ENCODE data around the gene EMC6.
"Not testable (repeated sequence)": the region's sequence is repeated elsewhere in the genome, so short reads cannot be mapped to it uniquely, and the experiment has no call there.

EMC6 gene

DNA sequence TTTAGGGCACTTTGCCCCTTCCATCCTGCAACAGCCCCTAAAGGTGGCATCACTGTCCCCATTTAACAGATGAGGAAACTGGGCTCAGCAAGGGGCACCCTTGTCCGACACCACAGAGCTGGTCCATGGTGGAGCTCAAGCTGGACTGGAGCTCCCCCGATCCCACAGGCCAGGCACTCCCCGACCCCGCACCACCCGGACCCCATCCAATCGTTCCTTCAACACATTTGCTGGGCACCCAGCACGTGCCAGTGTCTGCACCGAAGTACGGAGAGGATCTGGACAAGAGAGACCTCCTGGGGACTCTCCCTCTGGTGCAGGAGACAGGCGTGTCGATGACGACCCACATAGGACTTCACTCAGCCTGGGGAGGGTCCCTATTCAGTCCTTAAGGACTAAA lies 13.4 kb downstream of the EMC6 start:
- no peak for DNase-seq

DNA sequence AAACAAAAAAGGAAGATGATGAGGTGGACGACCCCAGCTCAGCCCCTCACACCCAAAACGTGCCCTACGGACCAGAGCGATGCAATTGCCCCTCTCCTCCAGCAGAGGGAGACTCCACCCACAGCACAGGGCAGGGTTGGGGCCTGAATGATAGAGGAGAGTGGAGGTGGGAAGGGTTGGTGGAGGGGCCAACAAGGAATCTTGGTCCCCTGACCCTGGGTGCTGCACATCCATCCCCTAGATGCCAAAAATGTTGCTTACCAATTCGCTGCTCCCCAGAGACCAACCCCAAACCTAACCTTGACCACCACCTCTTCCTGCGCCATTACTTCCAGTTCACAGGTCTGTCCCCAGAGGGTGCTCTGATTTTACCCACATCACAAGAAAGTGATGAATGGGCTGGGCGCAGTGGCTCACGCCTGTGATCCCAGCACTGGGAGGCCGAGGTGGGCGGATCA lies 14.5 kb downstream of the EMC6 start:
- DNase-seq: no peak

DNA sequence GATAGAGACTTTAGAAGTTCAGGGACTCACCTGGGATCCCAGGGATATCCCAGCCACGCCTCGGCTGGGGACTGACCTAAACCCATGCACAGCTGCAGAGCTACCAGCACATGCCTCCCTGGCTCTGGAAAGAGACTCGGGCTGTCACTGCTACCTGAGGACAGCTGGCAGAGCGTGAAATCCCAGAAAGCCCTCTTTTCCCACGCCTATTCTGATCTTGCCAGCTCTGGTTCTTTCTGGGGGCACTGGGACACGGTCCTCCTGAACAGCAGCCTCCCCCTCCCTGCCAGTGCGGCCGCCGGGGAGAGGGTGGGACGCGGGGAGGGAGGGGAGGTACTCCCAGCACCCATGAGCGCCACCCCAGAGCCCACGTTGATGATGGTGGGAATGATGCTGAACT lies 16.6 kb downstream of the EMC6 start:
- no peak for DNase-seq

DNA sequence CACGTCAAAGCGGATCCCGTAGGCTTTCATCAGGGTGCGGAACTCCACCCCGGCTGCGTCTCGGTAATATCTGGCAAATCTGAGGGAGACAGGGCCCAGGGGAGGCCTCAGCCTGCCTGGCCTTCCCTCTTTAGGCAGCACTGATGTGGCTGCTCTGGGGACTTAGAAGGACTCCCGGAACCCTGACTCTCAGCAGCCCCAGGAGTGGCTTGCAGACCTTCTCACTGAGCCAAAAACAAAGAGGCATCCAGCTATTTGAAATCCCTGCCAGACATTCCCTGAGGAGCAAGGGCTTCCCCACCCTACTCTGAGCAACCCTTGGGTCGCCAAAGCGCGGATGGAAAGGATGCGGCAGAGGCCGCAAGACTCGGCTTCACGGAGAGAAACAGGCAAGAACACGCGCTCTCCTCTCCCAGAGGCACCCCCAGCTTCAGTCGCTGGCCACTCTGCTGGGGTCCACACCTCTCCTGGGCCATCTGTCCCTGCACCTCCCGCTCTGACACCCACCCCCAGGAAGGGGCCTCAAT lies 19.5 kb downstream of the EMC6 start:
- DNase-seq: no peak

DNA sequence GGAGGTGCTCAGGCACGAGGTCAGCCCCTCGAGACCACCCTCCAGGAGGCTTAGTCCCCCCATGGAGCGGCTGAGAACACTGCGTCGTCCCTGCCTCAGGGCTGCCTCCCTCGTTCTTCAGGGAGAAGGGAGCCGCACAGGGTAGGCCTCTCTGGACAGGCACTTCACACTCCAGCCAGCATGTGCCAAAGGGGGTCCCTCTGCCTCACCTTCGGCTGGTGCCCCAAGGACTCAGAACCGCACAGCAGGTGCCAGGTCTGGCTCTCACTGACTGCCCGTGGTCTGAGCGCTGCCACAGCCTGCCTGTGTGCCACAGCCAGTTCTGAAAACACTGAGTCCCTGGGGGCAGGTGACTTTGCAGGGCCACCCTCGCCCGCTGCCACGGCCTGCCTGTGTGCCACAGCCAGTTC lies 20.2 kb downstream of the EMC6 start:
- DNase-seq: no peak

DNA sequence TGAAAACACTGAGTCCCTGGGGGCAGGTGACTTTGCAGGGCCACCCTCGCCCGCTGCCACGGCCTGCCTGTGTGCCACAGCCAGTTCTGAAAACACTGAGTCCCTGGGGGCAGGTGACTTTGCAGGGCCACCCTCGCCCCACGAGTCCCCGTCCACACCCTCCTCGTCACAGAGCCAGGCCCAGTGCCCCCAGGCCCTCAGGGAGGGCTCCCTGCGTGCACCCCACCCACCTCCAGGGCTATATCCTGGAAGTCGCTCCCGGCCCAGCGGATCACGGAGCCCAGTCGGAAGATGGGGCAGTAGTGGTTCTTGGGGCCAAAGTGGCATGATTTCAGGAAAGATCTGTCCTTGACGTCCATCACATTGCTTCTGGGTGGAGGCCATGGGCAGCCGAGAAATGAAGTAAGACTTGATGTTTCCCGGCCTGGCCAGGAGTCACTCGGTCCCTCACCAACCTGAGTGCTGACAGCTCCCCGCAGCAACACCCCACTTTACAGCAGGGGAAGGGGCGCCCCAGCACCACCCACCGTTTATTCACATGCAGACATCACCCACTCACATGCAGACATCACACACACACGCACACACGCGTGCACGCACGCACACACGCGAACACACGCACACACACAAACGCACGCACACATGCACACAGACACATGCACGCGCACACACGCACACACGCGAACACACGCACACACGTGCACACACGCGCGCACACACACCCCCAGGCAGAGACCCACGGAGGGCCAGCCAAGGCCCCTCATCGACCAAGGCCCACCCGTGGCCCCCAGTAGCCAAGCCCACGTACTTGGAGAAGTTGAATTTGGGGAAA lies 20.9 kb downstream of the EMC6 start:
- no peak for DNase-seq

DNA sequence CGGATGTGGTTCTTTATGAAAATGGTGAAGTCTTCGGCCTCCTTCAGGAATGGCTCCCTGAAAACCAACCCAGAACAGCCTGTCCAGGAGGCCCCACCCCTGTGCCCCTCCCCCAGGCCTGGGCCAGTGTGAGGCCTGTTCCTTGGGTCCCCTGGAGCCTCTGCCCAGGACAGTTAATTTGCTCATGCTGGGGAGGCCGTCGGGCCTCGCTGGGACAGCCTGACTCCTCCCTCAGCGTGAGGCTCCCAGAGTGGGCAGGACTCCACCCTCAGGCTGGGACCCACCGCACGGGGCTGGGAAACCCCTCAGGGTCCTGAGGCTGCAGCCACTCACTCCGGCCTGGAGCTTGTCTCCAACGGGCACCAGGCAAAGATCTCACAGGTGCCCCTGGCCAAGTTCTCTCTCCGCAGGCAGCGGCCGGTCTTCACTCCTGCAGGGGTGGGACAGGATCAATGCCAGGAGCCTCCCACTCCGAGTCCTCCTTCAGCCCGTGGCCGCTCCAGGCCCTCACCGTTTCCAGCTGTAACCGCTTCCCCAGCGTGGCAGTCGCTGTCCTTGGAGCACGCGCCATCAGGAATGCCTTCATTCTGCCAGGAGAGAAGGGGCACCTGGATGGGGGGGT lies 21.6 kb downstream of the EMC6 start:
- DNase-seq: no peak

DNA sequence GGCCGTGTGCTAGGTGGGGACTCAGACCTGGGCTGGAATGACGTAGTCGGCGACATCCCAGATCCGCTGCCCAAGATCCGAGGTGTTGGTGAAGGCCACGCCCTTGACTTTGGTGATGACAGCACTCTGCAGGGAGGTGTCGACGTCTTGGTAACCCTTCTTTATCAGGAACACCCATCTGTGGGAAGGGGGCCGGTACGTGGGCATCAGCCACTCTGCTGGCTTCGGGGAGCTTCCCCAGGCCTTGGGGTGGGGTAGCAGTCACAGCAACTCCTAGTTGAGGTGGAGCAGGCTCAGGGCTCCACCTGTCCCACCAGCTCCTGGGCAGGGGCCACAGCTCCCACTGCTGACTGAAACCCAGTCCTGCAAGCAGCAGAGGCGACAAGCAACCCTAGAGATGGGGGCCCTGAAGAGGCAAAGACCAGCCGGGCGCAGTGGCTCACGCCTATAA lies 23.0 kb downstream of the EMC6 start:
- DNase-seq: no peak

DNA sequence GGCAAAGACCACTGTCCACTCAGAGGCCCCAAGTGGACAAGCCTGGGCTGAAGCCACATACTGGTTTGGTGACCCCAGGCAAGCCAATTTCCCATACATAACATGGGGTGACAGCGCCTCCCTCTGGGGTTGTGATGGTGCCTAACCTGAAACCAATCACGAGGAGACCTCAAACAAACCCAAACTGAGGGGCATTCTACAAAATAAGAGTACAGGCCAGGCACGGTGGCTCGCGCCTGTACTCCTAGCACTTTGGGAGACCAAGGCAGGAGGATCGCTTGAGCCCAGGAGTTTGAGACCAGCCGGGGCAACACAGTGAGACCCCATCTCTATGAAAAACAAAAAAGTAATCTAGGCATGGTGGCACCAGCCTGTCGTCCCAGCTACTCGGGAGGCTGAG lies 23.7 kb downstream of the EMC6 start:
- no peak for DNase-seq

DNA sequence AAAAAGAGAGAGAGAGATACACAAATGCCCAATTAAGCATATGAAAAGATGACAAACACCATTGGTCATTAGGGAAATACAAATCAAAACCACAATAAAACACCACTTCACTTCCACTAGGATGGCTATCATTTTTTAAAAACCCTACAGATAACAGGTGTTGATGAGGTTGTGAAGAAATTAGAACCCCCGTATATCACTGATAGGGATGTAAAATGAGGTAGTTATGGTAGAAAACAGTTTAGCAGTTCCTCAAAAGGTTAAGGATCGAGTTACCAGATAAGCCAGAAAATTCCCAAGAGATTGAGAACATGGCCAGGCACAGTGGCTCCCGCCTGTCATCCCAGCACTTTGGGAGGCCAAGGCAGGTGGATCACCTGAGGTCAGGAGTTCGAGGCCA lies 24.5 kb downstream of the EMC6 start:
- DNase-seq: no peak

DNA sequence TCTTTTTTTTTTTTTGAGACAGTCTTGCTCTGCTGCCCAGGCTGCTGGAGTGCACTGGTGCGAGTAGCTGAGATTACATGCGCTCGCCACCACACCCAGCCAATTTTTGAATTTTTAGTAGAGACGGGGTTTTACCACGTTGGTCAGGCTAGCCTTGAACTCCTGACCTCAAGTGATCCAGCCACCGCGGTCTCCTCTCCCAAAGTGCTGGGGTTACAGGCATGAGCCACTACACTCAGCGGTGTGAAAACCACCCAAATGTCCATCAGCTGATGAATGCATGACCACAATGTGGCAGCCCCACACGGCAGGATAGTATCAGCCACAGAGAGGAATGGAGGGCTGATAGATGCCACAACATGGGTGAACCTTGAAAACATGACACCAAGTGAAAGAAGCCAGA lies 25.2 kb downstream of the EMC6 start:
- DNase-seq: no peak

DNA sequence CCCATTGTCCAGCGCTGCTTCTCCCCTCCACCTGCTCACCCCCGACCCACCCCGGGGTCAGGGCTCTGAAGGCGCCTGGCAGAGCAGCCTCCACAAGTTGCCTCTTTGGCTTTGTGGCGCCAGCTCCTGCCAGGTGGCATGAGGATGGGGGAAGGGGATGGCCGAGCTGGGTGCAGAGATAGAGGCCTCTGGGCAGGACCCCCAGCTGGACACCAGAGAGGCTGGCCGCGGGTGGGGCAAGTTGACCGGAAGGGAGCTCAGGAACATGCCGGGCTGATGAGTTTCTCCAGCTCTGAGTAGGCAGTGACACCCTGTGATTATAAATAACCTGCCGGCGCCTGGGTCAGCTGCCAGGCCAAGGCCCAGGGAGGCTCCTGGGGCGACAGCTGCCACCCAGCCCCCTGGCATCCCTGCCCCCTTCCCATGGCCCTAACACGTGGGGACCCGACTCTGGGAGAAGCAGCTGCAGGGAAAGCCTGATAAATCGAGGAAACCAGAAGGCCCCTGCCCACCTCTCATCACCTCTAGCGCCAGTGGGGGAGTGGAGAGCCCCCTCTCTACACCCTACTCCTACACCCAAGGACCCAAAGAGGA lies 26.6 kb downstream of the EMC6 start:
- DNase-seq: no peak

DNA sequence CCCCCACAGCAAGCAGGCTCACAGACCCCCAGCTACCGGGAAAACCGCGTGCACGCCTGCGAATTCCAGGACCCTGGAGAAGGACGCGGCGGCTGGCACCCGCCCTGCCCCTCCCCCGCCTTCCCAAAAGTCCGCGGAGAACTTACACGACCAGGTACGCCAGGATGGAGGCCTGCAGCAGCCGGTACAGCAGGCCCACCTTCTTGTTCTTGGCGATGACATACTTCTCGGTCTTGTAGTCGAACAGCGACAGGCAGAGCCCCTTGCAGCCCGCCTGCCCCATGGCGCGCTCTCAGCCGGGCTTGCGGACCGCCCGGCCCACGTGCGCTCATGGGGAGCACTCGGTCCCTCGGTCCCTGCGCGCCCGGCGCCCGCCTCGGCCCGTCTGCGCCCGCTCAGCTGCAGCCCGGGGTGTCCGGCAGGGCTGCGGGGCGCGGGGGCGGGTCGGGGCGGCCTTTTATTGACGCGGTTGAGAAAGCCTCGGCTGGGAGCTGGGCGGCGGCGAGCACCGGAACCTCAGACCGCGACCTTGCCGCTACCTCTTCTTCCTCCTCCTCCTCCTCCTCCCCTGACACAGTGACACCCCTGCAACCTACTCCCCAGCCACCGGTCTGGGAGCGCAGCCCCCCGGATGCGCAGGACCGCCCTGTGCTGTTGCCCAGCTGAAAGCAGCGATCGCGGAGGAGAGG lies 27.3 kb downstream of the EMC6 start, which contains the start of gene P2RX5:
Gene P2RX5 (minus strand): TSS at position 433 of the 689 bp plus-strand sequence. CDS start 150 bp downstream, at position 283.
- no peak for DNase-seq

DNA sequence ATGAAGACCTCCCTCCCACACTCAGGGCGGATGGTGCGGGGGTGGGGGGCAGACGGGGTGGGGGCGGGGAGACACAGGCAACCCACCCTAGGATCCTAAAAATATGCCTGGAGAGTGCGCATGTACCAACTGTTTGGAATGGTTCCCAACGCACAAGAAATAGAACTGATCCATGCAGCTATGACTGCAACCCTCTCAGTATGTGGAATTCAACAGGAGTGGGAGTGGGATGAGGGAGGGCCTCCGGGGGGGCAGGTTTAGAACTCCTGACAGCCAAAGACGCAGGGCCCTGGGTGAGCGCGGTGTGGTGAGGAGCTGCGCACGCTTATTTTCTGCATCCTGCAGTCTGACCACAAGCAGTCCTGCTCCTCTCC lies 28.5 kb downstream of the EMC6 start:
- DNase-seq: no peak

DNA sequence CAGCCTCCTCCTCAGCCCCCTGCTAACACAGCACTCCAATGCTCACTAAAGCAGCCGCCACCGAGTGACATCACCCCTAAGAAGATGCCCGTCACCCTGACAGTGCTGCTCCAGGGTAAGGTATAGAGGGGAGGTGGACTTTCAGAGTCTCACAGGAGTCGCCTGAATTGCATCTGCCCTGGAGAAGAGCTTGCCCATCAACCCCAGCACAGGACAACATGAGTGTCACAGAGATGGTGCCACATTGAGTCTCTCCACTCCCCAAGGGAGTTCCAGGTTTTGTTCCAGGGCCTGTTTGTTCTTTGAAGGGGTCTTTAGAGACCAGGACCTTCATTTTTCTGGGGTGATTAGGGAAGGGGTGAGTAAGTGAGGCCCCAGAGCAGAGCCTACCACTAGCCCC lies 29.5 kb downstream of the EMC6 start:
- no peak for DNase-seq

DNA sequence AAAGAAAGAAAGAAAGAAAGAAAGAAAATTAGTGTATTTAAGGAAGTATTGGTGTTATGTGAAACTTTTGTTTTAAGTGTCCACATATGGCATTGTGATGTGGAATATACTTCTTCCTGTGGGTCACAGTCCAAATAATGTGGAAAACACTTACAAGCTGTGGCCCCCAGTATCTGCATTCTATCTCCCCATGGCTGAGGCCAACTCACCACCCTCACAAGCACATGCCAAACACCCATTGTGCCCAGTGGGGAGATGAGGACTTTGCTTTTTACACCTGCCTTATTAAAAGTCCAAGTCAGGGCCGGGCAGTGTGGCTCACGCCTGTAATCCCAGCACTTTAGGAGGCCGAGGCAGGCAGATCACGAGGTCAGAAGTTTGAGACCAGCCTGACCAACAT lies 31.3 kb downstream of the EMC6 start:
- DNase-seq: no peak

DNA sequence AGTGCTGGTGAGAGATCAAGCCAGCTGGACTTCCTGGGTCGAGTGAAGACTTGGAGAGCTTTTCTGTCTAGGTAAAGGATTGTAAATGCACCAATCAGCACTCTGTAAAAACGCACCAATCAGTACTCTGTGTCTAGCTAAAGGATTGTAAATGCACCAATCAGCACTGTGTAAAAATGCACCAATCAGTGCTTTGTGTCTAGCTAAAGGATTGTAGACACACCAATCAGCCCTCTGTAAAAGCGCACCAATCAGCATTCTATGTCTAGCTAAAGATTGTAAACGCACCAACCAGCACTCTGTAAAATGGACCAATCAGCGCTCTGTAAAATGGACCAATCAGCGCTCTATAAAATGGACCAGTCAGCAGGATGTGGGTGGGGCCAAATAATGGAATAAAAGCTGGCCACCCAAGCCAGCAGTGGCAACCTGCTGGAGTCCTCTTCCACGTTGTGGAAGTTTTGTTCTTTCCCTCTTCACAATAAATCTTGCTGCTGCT lies 33.5 kb downstream of the EMC6 start:
- DNase-seq: not testable (repeated sequence)

DNA sequence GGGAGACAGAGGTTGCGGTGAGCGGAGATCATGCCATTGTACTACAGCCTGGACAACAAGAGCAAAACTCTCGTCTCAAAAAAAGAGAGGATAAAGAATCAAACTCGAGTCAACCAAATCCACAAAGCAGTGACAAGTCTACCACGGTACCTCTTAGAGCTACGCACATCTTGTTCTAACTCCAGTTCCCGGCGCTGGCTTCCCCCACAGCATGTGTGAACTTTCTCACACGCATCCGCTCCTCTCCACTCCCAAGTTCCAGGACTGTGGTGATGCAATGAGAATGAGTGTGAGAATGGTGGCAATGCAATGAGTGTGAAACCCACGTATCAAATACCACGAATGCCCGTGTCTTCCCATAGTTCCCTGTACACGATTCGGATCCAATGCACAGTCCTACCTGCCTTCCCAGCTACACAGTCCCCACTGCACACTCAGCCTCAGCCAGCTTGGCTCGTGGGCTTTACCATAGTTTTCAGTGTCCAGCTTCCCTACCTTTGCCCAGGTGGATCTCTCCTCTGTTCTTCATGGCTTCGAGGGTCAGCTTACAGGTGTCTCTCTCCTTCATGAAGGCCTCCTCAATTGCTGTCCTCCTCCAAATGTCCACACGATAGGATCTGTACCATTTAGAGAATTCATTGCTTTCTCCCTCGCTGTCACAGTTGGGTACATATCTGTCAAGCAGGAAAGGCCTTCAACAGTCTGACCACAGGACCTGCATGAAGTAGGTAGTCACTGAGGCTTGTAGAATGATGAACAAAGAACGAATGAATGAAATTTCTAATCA lies 36.5 kb downstream of the EMC6 start:
- DNase-seq: no peak

DNA sequence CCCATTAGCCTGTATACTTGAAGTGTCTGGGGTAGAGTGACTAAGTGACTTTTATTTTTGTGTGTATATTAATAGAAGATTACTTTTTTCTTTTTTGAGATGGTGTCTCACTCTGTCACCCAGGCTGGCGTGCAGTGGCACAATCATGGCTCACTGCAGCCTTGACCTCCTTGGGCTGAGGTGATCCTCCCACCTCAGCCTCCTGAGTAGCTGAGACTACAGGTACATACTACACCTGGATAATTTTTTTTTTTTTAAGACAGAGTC lies 37.0 kb downstream of the EMC6 start:
- not testable (repeated sequence) for DNase-seq

DNA sequence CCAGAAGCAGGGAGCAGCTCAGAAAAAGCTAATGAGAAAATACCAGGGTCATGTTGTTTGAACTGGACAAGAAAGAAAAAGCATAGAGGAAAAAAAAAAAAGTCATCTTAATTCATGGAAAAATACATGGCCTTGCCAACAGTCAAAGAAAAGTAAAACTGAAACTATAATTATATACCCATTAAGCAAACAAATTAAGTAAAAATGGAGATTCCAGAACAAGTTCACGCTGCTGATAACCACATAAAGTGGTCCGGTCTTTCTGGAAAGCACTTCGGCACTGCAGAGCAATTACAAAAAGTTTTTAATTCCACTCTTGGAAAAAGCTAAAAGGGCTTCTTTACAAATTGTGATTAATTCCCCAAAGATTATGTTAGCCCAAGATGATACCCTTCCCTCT lies 39.8 kb downstream of the EMC6 start:
- no peak for DNase-seq

DNA sequence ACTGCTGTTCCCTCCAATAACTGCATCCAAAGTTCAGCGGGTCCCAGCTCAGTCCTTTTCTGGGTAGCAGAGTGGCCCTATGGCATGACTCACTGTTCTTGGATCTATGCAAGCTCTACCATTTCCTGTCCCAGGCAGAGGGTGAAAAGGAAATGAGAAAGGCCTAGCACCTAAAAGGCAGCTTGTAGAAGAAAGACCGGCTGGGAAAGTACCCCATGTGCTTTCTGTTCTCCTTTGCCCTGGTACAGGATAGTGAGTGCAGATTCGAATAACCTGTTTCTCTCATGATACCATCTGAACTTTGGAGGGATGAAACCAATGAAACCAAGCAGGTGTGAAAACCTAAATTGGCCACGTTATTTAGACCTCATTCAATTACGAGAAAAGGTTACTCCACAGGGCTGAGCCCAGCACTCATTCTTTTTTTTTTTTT lies 42.4 kb downstream of the EMC6 start:
- no peak for DNase-seq

DNA sequence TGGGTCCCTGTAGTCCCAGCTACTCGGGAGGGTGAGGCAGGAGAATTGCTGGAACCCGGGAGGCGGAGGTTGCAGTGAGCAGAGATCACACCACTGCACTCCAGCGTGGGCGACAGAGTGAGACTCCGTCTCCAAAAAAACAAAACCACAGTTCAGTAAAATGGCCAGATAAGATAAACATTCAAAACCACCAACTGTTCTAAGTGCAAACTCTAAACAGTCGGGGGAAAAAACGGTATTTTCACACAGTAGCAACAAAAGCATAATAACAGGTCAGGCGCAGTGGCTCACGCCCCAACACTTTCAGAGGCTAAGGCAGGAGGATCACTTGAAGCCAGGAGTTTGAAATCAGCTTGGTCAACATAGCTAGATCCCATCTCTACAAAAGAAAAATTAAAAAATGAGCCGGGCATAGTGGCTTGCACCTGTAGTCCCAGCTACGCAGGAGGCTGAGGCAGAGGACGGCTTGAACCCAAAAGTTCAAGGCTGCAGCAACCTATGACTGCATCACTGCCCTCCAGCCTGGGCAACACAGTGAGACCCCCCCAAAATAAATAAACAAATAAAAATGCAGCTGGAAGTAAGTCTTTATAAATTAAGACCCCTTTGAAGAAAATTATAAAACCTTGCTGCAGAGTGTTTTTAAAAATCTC lies 44.3 kb downstream of the EMC6 start:
- DNase-seq: no peak

Data from NCI-H187 (cell line).